ENCODE results near the gene CDH10. TPM values are rescaled to one million over a fixed set of nuclear protein-coding genes. Genes with fewer than 3 reads are reported as not detected.

Gene CDH10
- polyA plus RNA-seq, 2 of the 4 experiments (the other 2 are of a cell fraction), result 0.58 to 0.63 TPM

GRCh38 chr5:24497145-24497544, 147.6 kb downstream of the CDH10 start:
- DNase-seq (ENCODE audit: low read depth in 1 of 2, low spot score in 1 of 2), result no peak
- Histone ChIP-seq H3K4me1 (peaks cover 5% of the 10 kb centered on the region; the same call in 2 of the 3 replicates), H3K4me3 (no peak overlapping the region), H3K4me2 (peak overlapping the region; percentile 42; the same call in 2 of the 3 replicates), H3K27ac (no peak overlapping the region), H3K9me3 (no peaks in the 10 kb centered on the region)
- ChIA-PET CTCF (no interaction called here), POLR2A (no interaction called here)
- no peak for ATAC-seq
- 21% methylated on average over 3 of the region's 3 CpGs for WGBS (ENCODE audit: missing lambda C conversion rate)
- no peak for FAIRE-seq
- no peak for TF ChIP-seq POLR2AphosphoS2 (conservative IDR thresholded peaks at IDR 0.05; ENCODE audit: low read length)
- no peak for TF ChIP-seq USF2 (IDR thresholded peaks at IDR 0.05)
- no peak for TF ChIP-seq RAD21 (conservative IDR thresholded peaks at IDR 0.05 in 1 of 2, IDR thresholded peaks at IDR 0.05 in 1 of 2)
- TF ChIP-seq TP53 (CRISPR knock-in tag; IDR thresholded peaks at IDR 0.05), result no peak
- TF ChIP-seq GATA3 (IDR thresholded peaks at IDR 0.05; ENCODE audit: borderline replicate concordance), result no peak
- no peak for TF ChIP-seq SMC3 (IDR thresholded peaks at IDR 0.05)
- TF ChIP-seq MAZ (IDR thresholded peaks at IDR 0.05; ENCODE audit: borderline replicate concordance, low read depth, low read length), result no peak
- TF ChIP-seq CHD2 (IDR thresholded peaks at IDR 0.05; ENCODE audit: low read length, partially characterized antibody), result no peak
- no peak for TF ChIP-seq EHMT2 (IDR thresholded peaks at IDR 0.05; ENCODE audit: low read depth)
- TF ChIP-seq MYC (IDR thresholded peaks at IDR 0.05; ENCODE audit: borderline replicate concordance, low read length), result no peak
- TF ChIP-seq KDM1A (IDR thresholded peaks at IDR 0.05; ENCODE audit: low read depth), result no peak
- no peak for TF ChIP-seq ZNF302 (CRISPR knock-in tag; IDR thresholded peaks at IDR 0.05)
- no peak for TF ChIP-seq CHD4 (IDR thresholded peaks at IDR 0.05; ENCODE audit: borderline replicate concordance)
- TF ChIP-seq CBX2 (IDR thresholded peaks at IDR 0.05; ENCODE audit: borderline replicate concordance, low read depth), result no peak
- no peak for TF ChIP-seq HOXA7 (CRISPR knock-in tag; IDR thresholded peaks at IDR 0.05)
- no peak for TF ChIP-seq FOXS1 (CRISPR knock-in tag; IDR thresholded peaks at IDR 0.05)
- no peak for TF ChIP-seq HEYL (CRISPR knock-in tag; IDR thresholded peaks at IDR 0.05)
- TF ChIP-seq RFX5 (IDR thresholded peaks at IDR 0.05), result no peak

- ChIA-PET POLR2A (no interaction called here), CTCF (no interaction called here)
- no peaks in the 10 kb centered on the region for H3K9me3 ChIP-seq
- FAIRE-seq (no peak), ATAC-seq (no peak), DNase-seq (ENCODE audit: low read depth in 1 of 2, low spot score in 1 of 2) (no peak)
- no peak for TF ChIP-seq EHF (CRISPR knock-in tag; IDR thresholded peaks at IDR 0.05)
- peak overlapping the region; percentile 42; the same call in 1 of the 3 replicates for H3K4me2 ChIP-seq
- H3K4me1 ChIP-seq, result peaks cover 8% of the 10 kb centered on the region; the same call in 2 of the 3 replicates
- no peak overlapping the region for H3K27ac ChIP-seq
- no peak overlapping the region for H3K4me3 ChIP-seq
- 17% methylated on average over 2 of the region's 2 CpGs for WGBS (ENCODE audit: missing lambda C conversion rate)
These were observed 148.5 kb downstream of the CDH10 start for GRCh38 chr5:24496268-24496667.

GRCh38 chr5:24492229-24492628, 152.5 kb downstream of the CDH10 start:
- ATAC-seq (peak in 1 of 2 experiments; percentile 60; a peak in 3 of 6 replicates), FAIRE-seq (no peak), DNase-seq (ENCODE audit: low read depth in 1 of 2, low spot score in 1 of 2) (peak in 1 of 2 experiments; percentile 64)
- Histone ChIP-seq H3K4me1 (peaks cover 4% of the 10 kb centered on the region; the same call in 1 of the 3 replicates), H3K4me3 (no peak overlapping the region), H3K27ac (no peak overlapping the region), H3K9me3 (no peaks in the 10 kb centered on the region), H3K4me2 (peak overlapping the region; percentile 49)
- ChIA-PET CTCF (no interaction called here), POLR2A (no interaction called here)
- 37% methylated on average over 3 of the region's 3 CpGs for WGBS (ENCODE audit: missing lambda C conversion rate)
- TF ChIP-seq RARB (CRISPR knock-in tag; IDR thresholded peaks at IDR 0.05) (no peak), HMGXB4 (CRISPR knock-in tag; IDR thresholded peaks at IDR 0.05; ENCODE audit: borderline replicate concordance) (no peak), ZC3H11A (IDR thresholded peaks at IDR 0.05) (no peak), MYC (IDR thresholded peaks at IDR 0.05; ENCODE audit: borderline replicate concordance, low read length) (no peak), BHLHE40 (IDR thresholded peaks at IDR 0.05; ENCODE audit: low read depth, low read length) (no peak)

Data from A549 (cell line).